DMS153 treated with DMSO at 0.1 percent for 48 hours (cell line): ENCODE data around the gene SH3BP5.

Experiments used
- DNase-seq: peaks from one replicate; lab custom pipeline; 2025; ENCODE audit not compliant: unreplicated experiment; lab: John Stamatoyannopoulos, UW

Gene SH3BP5

DNA sequence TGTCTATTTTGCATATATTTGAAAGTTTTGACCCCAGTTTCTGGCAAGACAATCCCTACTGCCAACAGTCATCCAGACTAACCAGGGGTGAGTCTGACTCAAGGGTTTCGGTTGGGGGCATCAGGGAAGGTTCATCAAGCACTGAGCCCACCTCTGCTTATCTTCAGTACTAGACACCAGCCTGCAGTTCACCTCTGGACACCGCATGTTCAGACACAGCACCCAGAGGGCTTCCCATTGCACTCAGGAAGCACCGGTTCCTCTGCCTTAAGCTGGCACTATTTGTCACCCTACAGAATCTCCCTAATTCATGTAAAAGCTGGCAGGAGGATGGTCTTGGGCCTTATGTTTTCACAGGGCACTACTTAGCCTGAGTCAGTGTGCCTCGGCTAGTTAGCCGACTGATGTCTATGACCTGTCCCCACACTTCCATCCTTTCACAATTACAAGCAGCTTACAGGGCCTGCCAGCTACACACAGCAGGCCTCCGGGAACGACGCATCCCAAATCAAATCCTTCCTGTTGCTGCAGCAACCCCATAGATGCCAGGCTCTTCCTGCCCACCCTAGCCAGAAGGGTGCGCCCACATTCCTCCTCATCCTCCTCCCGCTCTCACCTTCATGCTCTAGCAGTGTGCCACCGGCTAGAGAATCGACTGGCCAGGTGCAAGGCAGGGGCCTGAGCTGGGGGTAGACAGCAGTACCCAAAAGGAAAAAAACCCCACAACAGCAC lies 52.5 kb downstream of the SH3BP5 start:
- no peak for DNase-seq

DNA sequence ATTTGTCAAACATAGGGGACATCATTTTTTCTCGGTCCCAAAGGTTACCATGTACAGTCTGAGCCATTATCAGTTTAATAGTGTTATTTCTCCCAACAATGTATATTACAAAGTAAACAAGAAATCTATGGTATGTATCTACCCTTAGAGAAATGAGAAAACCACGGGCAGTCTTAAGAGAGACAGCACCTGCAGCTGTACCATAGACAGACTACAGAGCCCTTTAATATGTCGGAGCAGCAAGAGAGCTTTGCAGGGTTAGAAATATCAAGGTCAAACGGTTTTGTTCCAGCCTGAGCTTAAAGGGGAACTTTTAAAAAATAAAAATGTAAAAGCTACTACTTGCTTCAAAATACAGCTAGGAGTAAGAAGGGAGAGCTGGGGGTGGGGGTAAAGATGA lies 53.2 kb downstream of the SH3BP5 start:
- no peak for DNase-seq

DNA sequence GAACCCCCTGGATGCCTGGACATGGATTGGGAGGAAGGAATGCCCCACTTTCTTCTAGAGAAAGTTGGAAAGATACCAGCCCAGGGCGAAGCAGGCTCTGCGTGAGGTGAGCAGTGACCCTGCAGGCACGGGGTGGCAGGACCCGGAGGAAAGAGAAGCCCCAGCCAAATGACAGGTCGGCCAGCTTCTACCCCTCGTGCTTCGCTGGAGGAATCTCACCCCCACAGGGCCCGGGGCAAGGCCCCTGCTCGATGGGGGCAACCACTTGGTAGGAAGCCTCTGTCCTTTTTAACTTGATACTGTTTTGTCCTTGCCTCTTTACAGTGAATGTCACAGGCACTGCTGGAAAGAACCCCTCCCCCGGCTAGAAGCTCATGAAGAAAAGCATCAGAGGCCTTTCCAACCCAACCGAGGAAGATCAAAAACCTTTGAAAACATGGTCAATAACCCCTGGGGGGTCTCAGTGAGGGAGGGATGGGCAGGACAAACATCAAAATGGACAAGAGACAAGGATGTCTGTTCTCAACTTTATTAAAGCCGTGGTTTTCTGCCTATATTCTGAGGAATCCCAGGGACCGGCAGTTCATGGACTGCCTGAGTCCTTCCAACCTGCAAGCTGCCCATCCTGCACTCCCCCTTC lies 54.4 kb downstream of the SH3BP5 start:
- DNase-seq = no peak

DNA sequence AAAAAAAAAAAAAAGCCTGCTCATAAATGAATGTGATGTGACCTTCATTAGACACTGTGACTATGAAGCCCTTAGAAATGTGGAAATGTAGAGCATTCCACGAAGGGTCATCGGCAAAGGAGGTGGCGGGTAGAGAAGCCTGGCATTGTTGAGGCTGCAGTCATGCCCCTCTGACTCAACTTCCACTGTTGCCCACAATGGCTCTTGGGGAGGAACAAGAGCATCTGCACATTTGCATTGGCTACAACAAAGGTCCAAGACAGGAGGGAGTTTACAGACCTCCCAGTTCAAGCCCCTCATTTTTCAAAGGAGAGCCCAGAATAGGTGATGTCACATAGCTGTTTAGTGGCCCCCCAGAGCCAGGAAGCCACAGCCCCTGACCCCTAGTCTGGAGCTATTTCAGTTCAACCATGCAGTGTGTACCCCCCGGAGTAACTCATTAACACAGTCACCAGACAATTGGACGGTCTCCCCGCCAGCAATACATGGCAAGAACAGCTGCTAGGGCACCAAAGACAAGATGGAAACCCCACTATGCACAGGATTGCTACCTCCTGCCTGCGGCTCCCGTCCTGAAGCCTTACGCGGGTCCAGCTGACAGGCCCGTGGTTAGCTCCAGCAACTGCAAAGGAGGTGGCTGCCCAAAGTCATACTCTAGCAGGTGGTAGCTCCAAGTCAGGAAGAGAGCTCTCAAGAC lies 56.2 kb downstream of the SH3BP5 start:
- DNase-seq = no peak

DNA sequence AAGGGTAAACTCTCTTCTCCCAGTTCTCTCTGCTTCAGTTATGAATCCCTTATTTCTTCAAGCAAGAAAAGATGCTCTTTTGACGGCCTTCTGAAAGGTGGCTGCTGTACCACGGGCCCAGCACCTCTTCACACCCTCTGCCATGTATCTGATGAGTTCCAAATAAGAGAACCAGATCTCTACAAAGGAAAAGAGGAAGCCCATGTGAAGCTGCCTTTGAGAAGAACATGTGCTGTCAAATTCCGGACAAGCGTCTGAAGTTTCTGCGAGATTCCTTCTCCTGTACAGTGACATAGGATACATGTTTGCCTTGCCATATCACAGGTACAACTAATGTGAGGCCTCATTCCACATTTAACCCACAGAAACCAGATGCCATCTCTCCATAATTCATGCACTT lies 59.2 kb downstream of the SH3BP5 start:
- DNase-seq = no peak

DNA sequence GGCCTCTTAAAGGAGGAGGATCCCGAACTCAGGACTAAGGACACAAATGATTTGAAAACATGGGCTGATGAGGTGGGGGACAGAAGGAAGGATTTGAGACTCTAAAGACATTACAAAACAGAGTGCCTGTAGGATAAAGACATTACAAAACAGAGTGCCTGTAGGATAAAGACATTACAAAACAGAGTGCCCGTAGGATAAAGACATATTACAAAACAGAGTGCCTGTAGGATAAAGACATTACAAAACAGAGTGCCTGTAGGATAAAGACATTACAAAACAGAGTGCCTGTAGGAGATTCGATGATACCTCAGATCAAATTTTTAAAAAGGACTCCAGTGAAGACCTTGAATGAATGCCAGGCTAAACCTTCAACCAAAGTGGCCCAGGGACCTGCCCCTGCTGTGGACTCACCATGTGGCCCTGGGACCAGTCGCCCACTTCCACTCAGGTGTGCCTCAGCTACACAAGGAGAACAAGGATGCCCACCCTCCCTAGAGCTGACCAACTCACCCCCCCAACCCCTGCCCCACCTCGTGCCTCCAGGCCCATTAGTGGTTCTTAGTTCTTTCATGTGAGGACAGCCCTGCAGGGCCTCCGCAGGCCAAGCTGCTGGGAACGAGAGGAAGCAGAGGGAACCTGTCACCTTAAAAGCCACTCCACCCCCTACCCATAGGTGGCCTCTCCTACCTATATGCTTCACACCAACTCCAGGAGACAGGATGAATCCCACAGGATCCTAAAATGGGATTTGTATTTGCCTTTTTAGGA lies 59.8 kb downstream of the SH3BP5 start:
- no peak for DNase-seq

DNA sequence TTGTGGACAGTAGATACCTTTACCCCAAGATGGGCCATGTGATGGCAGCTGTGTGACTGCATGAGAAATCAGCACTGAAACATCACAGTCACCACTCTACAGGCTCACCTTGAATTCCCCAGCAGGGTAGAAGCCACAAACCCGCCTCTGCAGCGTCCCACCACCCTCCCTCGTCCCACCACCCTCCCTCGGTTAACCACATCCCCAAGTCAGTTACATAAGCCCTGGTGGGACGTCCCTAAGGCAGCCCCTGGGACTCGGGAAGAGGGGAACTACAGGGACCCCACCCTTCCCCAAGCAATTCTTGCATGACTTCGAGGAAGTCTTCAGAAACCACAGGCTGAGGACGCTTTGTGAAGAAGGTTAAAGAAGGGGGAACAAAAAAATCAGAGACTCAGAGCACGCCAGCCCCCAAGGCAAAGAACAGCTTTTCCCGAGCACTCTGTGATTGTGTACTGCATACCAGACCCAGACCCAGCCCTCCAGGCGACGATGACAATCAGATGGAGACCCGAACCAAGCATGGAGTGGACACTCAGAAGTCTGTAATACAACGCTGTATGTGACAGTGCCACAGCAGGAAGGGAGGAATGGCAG lies 60.5 kb downstream of the SH3BP5 start:
- no peak for DNase-seq

DNA sequence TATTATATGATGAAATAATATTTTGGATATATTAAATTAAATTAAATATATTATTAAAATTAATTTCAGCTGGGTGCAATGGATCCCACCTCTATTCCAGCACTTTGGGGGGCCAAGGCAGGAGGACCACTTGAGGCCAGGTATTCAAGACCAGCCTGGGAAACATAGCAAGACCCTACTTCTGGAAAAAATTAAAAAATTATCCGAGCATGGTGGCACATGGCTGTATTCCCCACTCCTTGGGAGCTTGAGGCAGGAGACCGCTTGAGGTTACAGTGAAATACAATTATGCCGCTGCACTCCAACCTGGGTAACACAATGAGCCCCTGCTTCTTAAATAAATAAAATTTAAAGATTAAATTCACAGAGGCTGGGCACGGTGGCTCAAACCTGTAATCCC lies 61.4 kb downstream of the SH3BP5 start:
- no peak for DNase-seq

DNA sequence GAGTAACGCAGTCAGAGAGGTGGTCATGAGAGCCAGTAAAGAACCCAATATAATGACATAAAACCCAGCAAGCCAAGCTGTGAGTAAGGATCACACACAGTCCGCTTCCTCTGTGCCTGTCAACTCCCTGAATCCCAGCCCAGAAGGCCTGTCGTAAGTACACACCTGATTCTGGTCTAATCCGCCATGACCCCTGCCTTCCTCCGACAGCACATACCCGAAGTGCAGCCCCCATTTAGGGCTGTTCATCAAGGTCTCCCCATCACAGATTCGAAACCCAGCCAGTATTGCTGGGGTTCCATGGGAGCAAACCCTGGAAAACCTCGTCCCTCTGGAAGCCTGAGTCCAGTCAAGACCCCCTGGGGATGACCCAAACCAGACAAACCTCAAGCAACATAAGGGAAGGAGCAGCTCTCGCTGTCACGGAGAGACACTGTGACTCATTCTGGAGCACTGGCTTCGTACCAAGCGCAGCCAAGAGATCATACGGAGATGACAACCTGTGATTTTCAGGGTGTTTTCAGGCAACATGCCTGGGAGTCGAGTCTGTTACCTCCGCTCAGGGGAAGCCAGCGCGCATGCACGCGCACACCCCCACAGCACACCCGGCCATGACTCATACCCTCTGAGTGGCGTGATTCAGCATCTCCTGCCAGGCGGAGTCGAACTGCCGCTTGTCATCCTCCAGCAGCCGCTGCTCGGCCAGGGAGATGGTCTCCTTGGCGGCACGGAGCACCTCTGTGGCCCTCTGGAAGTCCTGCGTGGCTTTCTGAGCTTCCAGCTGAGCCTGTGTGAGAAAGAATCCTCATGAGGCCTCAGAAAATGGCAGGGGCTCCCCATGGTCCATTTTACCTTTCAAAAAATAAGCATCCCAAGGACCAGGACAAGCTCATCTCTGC lies 63.0 kb downstream of the SH3BP5 start:
- DNase-seq = no peak

DNA sequence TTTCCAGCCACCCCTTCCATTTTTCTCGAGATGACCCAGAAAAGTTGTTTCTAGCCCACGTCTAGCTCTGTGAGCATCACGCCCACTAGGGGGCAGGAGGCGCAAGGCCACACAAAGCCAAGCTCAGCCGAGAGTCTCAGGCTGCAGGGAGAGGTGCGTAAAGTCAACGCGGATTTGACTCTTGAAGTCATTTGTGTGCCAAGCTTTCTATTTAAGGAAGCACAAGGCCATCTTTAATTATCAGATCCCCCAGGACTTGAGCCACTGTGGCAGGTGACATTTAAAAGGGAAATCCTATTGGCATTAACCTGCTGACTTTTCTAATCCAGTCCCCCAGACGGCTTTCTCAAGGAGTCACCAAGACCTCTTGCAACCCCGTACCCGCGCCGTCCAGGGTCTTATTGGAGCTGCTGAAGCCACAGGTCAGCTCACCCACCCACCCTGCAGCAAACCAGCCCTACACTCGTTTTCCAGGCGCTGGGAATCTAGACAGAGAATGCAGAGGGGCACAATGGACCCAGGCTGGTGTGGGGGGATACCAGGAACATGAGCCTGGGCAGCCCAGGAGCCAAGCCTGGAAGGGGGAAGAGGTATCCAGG lies 64.3 kb downstream of the SH3BP5 start:
- peak; percentile 7 for DNase-seq

DNA sequence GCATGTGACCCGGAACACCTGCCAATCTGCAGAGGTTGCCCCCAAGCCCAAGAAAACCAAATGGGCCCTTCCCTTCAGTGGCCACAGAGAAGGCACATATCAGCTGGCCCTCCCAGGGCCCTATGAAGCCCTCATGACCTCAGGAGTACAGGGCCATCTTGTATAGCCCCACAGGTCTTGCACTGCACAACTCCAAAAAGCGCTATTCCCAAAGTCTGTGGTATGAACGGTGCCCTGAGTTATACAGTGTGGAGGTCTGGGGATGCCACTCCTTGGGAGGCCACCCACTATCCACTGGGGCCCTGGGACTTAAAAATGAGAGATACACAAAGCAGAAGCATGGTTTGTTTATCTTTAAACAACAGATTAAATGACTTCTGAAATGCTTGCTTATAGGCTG lies 64.9 kb downstream of the SH3BP5 start:
- no peak for DNase-seq

DNA sequence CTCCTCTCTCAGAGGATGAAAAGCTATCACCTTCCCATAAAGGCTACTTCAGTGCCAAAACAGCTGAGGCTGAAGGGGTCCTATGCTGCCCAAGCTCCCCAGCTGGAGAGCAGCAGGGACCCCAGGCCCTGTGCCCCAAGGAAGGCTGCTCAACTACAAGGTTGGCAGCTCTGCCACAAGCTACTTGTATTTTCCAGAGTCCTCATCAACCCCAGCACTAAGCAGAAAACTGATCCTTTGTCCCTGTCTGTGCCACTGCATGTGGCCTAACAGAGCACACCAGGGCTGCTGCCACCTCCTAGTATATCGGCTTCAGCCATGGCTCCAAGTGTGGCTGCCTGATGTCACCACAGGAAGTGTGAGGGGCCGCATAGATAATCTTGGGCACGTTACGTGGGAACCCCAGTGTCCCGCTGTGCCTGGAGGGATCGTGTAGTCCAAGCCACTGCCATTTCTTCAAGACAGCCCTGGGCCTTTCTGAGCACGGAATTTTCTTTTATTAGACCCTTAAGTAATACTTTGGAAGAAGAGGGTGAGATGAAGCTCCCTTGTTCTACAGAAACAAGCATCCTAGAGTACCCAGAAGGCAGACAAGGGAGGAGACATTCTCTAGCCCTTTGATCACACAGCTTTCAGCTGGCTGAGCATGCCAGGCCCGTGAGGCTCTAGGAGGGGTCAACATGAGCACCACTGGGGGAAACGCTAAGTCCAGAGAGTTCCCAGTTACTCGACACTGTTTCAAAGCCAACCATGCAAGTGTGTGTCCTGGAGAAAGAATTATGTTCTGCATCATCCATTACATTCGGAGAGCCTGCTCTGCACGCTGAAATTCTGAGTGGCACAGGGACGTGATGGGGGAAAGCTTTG lies 65.6 kb downstream of the SH3BP5 start:
- no peak for DNase-seq

DNA sequence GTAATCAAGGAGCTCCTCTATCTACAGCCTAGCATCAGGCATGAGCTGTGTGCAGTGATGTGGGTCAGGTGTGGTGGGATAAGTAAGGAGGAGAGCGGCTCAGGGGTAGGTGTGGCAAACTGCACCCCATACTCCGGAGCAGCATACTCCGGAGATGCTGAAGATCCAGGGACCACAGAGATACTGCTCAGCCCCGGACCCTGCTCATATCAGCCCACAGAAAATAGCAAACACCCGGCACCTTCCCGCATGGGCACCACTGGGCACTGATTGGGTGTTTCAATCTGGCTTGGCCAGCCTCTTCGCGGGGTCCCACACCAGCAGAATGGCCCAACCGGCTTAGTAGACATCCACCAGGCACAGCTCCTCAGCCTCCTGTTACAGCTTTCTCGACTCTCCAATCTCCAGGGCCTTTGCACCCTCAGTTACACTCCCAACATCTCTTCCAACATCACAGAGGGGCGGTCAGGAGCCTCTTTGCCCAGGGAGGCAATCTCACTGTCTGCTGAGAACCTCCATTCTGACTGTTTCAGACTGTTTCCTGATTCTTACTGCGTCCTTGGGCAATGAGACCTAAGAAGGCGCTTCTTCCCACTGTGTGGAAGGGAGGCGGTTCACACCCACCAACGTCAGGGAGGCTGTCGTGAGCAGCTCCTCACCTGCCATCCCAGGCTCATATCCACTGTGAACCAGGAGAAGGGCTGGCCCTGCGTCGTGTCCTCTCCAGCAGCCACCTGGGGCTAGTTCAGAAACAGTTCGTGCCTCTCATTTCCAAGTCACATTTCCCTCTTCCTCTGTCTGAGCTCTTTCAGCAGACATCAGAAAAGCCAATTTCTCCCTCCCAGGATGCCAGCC lies 66.5 kb downstream of the SH3BP5 start:
- no peak for DNase-seq

DNA sequence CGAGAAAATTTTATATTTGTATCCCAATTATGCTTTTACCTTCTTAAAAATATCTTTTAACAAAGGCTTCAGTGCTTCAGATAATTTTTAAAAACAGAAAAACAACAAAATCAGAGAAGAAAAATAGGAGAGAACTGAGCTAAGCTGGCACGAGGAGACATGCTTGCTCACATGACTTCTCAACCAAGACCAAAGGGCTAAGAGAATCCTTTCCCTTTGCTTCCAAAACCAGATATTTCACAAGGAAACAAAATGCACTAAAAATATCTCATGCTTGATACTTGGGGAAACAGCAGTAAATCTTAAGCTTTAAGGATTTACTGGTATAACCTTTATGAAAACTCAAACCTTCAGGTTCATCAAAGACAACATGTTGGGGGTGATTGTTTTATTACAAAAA lies 67.9 kb downstream of the SH3BP5 start:
- no peak for DNase-seq

DNA sequence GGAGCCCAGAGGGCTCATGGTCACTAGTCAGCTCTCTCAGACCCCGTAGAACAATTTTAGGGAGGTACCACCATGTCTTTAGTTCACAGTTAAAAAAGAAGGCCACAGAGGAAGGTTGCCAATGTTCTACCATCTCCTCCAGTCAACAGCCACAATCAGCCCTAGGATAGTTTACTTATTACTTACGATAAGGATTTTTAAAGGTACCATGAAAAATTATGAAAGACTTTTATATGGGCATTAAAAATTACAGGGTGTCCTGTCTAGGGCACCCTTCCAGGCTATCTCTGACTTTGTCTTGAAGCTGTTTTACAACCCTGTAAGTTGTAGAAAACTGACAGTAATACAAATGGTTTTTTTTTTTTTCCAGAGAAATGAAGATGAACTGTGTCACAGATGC lies 68.5 kb downstream of the SH3BP5 start:
- no peak for DNase-seq

DNA sequence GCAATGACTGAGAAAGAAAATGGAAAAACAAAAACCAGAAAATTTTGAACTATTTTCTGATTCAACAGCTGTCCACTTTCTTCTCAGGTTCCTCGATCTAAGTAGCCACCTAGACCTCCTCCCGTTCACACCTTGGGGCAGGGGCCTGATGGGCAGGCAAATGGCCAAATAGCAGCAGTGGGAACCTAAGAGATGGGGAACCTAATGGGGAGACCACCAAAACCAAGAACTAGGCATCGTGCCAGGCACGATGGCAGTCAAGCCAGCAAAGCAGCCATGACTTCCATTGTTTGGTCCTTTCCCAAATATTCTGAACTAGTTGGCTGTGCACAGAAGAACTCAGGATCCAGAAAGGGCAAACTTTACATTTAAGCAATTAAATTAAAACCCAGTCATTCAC lies 69.3 kb downstream of the SH3BP5 start:
- no peak for DNase-seq

DNA sequence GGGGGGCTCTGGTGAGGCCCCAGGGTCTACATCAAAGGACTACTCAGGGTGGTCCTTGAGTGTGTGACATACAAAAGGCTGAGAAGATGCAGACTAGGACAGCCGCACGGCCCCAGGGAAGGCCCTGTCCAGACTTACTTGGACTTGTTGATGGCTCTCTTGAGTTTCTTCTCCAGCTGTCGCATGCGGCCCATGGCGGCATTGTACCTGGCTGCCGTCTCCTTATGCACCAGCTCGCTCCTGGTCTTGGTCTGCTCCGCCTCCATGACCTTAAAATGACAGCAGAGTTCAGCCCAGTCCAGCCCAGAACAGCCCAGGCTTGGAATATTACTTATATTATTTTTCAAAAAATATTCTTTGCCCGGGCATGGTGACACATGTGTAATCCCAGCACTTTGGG lies 70.4 kb downstream of the SH3BP5 start:
- DNase-seq = no peak

DNA sequence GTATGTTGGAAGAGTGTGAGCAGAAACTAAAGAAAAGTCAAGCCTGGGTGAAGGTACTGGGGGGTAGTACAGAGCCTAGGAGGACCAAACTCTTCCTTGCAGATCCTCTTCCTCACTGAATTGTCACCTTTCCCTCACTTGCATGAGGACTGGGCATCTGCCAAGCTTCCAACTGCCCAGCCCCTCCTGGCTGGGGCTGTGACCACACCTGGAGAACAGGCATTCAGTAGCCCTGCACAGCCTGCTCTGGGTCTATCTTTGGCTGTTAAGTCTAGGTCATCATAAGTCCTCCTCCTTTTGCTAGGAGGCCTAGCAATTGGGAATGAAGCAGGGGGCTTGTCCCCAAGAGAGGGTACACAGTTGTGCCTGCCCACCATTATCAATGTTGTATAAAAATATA lies 71.1 kb downstream of the SH3BP5 start:
- DNase-seq = no peak
